ENCODE data around the gene SPATS2. TPM values are rescaled to one million over a fixed set of nuclear protein-coding genes. Genes with fewer than 3 reads are reported as not detected.

The SPATS2 gene
- polyA plus RNA-seq, 1 of the 3 experiments (the other 2 are of a cell fraction): 72.9 TPM

DNA sequence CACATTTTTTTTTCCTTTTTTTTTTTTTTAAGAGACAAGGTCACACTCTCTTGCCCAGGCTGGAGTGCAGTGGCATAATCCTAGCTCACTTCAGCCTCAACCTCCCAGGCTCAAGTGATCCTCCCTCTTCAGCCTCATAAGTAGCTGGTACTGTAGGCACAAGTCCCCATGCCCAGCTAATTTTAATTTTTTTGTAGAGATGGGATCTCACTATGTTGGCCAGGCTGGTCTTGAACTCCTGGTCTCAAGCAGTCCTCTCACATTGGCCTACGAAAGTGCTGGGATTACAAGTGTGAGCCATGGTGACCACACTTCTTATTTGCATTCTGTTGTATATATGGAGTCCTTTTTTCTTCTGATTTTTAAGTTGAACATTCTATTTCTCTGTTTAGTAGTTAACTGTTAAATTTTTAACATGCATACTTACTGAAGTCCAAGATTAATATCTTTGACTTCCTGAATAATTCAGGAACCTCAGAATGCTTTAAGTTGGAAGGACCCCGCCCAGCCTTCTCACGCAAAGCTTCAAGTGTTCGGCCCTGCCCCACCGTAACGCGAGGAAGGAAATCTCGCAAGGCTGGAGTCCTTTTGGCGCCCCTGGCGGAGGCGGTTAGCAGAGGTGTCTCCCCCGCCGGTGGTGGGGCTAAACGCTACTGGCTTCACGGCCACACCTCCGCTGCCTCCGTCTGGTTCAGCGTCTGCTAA, 21.6 kb downstream of the SPATS2 start:
- H2AFZ ChIP-seq (ENCODE audit: low read depth): no peak overlapping the region
- H3K4me2 ChIP-seq: no peak overlapping the region
- no peaks in the 10 kb centered on the region for H3K9me2 ChIP-seq
- CTCF ChIA-PET: interaction anchor here (1.3 kb wide), 1 partner anchor 23 kb away, joined by 3 read pairs; no protein-coding TSS in a partner anchor
- TF ChIP-seq MEF2A (IDR thresholded peaks at IDR 0.05; ENCODE audit: borderline replicate concordance, low read depth) (no peak), TAF1 (IDR thresholded peaks at IDR 0.05; ENCODE audit: borderline replicate concordance, low read depth, low read length) (no peak), POLR2AphosphoS5 (IDR thresholded peaks at IDR 0.05; ENCODE audit: low read depth, low read length) (no peak), FOSL2 (IDR thresholded peaks at IDR 0.05; ENCODE audit: borderline replicate concordance, low read depth) (no peak), EP300 (IDR thresholded peaks at IDR 0.05; ENCODE audit: borderline replicate concordance in 1 of 2, low read depth in 1 of 2, low read length in 1 of 2) (no peak)
- TF ChIP-seq, protein P1, sequence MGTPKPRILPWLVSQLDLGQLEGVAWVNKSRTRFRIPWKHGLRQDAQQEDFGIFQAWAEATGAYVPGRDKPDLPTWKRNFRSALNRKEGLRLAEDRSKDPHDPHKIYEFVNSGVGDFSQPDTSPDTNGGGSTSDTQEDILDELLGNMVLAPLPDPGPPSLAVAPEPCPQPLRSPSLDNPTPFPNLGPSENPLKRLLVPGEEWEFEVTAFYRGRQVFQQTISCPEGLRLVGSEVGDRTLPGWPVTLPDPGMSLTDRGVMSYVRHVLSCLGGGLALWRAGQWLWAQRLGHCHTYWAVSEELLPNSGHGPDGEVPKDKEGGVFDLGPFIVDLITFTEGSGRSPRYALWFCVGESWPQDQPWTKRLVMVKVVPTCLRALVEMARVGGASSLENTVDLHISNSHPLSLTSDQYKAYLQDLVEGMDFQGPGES (IDR thresholded peaks at IDR 0.05; ENCODE audit: low read depth, low read length): no peak
- no peak for DNase-seq
- no peak overlapping the region for H3K27ac ChIP-seq (ENCODE audit: low read depth in 2 of 2, low read length in 1 of 2)
- peaks cover 87% of the 10 kb centered on the region for H4K20me1 ChIP-seq (ENCODE audit: insufficient read depth)
- 97% methylated on average over 18 of the region's 18 CpGs for WGBS (ENCODE audit: low lambda C conversion rate)
- H3K4me1 ChIP-seq (ENCODE audit: control insufficient read depth in 1 of 2, insufficient read depth in 2 of 2, low read depth in 1 of 2, low read length in 1 of 2): no peaks in the 10 kb centered on the region; a peak in 1 of 4 replicates
- peaks cover 100% of the 10 kb centered on the region for H3K79me2 ChIP-seq (ENCODE audit: insufficient read depth)
- peaks cover 41% of the 10 kb centered on the region for H3F3A ChIP-seq (replicated peaks; ENCODE audit: insufficient read depth)
- no peaks in the 10 kb centered on the region for H3K9me3 ChIP-seq
- no peak overlapping the region for H3K4me3 ChIP-seq (ENCODE audit: low read depth in 2 of 2, low read length in 1 of 2)
- POLR2A ChIA-PET: no interaction called here
- H3K36me3 ChIP-seq (replicated peaks in 1 of 2; ENCODE audit: control insufficient read depth in 1 of 2, insufficient read depth in 2 of 2, low read length in 1 of 2): peaks cover 0 to 51% of the 10 kb centered on the region in 2 experiments
- no peak overlapping the region for H3K9ac ChIP-seq
- H3K27me3 ChIP-seq (ENCODE audit: insufficient read depth): no peaks in the 10 kb centered on the region

DNA sequence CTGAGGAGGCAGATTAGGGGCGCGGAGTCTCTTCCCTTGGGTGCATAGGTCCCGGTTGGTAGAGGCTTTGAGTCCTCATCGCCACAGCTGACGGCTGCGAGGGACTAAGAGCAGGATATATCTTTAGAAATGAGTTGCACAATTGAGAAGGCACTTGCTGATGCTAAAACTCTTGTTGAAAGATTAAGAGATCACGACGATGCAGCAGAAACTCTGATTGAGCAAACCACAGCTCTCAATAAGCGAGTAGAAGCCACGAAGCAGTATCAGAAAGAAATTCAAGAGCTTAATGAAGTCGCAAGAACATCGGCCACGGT, 22.1 kb downstream of the SPATS2 start:
- Histone ChIP-seq H3K4me1 (ENCODE audit: control insufficient read depth in 1 of 2, insufficient read depth in 2 of 2, low read depth in 1 of 2, low read length in 1 of 2) (no peaks in the 10 kb centered on the region; a peak in 1 of 4 replicates), H3F3A (replicated peaks; ENCODE audit: insufficient read depth) (peaks cover 45% of the 10 kb centered on the region), H3K79me2 (ENCODE audit: insufficient read depth) (peaks cover 100% of the 10 kb centered on the region), H3K36me3 (replicated peaks in 1 of 2; ENCODE audit: control insufficient read depth in 1 of 2, insufficient read depth in 2 of 2, low read length in 1 of 2) (peaks cover 0 to 48% of the 10 kb centered on the region in 2 experiments), H3K9me2 (no peaks in the 10 kb centered on the region), H3K4me3 (ENCODE audit: low read depth in 2 of 2, low read length in 1 of 2) (no peak overlapping the region), H3K27ac (ENCODE audit: low read depth in 2 of 2, low read length in 1 of 2) (no peak overlapping the region), H3K4me2 (no peak overlapping the region), H3K9me3 (no peaks in the 10 kb centered on the region), H3K9ac (no peak overlapping the region), H4K20me1 (ENCODE audit: insufficient read depth) (peaks cover 87% of the 10 kb centered on the region), H2AFZ (ENCODE audit: low read depth) (no peak overlapping the region), H3K27me3 (ENCODE audit: insufficient read depth) (no peaks in the 10 kb centered on the region)
- ChIA-PET POLR2A (no interaction called here), CTCF (no interaction called here)
- 96% methylated on average over 13 of the region's 13 CpGs for WGBS (ENCODE audit: low lambda C conversion rate)
- no peak for DNase-seq
- TF ChIP-seq, protein P2, sequence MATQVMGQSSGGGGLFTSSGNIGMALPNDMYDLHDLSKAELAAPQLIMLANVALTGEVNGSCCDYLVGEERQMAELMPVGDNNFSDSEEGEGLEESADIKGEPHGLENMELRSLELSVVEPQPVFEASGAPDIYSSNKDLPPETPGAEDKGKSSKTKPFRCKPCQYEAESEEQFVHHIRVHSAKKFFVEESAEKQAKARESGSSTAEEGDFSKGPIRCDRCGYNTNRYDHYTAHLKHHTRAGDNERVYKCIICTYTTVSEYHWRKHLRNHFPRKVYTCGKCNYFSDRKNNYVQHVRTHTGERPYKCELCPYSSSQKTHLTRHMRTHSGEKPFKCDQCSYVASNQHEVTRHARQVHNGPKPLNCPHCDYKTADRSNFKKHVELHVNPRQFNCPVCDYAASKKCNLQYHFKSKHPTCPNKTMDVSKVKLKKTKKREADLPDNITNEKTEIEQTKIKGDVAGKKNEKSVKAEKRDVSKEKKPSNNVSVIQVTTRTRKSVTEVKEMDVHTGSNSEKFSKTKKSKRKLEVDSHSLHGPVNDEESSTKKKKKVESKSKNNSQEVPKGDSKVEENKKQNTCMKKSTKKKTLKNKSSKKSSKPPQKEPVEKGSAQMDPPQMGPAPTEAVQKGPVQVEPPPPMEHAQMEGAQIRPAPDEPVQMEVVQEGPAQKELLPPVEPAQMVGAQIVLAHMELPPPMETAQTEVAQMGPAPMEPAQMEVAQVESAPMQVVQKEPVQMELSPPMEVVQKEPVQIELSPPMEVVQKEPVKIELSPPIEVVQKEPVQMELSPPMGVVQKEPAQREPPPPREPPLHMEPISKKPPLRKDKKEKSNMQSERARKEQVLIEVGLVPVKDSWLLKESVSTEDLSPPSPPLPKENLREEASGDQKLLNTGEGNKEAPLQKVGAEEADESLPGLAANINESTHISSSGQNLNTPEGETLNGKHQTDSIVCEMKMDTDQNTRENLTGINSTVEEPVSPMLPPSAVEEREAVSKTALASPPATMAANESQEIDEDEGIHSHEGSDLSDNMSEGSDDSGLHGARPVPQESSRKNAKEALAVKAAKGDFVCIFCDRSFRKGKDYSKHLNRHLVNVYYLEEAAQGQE (IDR thresholded peaks at IDR 0.05; ENCODE audit: low read depth, low read length): no peak
- TF ChIP-seq POLR2AphosphoS5 (IDR thresholded peaks at IDR 0.05; ENCODE audit: low read depth, low read length): no peak
- TF ChIP-seq RFX5 (IDR thresholded peaks at IDR 0.05; ENCODE audit: low read length): no peak
- TF ChIP-seq SMC3 (IDR thresholded peaks at IDR 0.05; ENCODE audit: low read depth, low read length): no peak
- TF ChIP-seq, protein P3, sequence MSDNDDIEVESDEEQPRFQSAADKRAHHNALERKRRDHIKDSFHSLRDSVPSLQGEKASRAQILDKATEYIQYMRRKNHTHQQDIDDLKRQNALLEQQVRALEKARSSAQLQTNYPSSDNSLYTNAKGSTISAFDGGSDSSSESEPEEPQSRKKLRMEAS (IDR thresholded peaks at IDR 0.05; ENCODE audit: low read depth): no peak
- no peak for TF ChIP-seq EZH2phosphoT487 (IDR thresholded peaks at IDR 0.05; ENCODE audit: borderline replicate concordance, low read depth)
- TF ChIP-seq CHD2 (IDR thresholded peaks at IDR 0.05; ENCODE audit: low read length, partially characterized antibody): no peak
- TF ChIP-seq MXI1 (IDR thresholded peaks at IDR 0.05; ENCODE audit: low read depth, low read length): no peak
- TF ChIP-seq FOSL2 (IDR thresholded peaks at IDR 0.05; ENCODE audit: borderline replicate concordance, low read depth): no peak
- no peak for TF ChIP-seq SIN3A (IDR thresholded peaks at IDR 0.05; ENCODE audit: borderline replicate concordance, low read depth, low read length)
- TF ChIP-seq ELF1 (IDR thresholded peaks at IDR 0.05): no peak
- TF ChIP-seq TAF1 (IDR thresholded peaks at IDR 0.05; ENCODE audit: borderline replicate concordance, low read depth, low read length): no peak
- TF ChIP-seq FOXM1 (IDR thresholded peaks at IDR 0.05; ENCODE audit: low read depth): no peak
- TF ChIP-seq, protein P4, sequence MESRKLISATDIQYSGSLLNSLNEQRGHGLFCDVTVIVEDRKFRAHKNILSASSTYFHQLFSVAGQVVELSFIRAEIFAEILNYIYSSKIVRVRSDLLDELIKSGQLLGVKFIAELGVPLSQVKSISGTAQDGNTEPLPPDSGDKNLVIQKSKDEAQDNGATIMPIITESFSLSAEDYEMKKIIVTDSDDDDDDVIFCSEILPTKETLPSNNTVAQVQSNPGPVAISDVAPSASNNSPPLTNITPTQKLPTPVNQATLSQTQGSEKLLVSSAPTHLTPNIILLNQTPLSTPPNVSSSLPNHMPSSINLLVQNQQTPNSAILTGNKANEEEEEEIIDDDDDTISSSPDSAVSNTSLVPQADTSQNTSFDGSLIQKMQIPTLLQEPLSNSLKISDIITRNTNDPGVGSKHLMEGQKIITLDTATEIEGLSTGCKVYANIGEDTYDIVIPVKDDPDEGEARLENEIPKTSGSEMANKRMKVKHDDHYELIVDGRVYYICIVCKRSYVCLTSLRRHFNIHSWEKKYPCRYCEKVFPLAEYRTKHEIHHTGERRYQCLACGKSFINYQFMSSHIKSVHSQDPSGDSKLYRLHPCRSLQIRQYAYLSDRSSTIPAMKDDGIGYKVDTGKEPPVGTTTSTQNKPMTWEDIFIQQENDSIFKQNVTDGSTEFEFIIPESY (IDR thresholded peaks at IDR 0.05; ENCODE audit: borderline replicate concordance, low read depth): no peak
- TF ChIP-seq RCOR1 (IDR thresholded peaks at IDR 0.05; ENCODE audit: low read length): no peak
